HL-60 (cell line): ENCODE data around the gene MED6.

ENCODE experiments used
- DNase-seq, 2 experiments: peaks; one replicate each; pipeline ENCODE4 v3.0.0-alpha.2; 2010 to 2020; ENCODE audit warnings: low read depth in 1 of 2, low spot score in 1 of 2
- H3K27ac ChIP-seq: fragments of 250-450 bp; sonication (Bioruptor Pico); replicated peaks from 2 replicates; pipeline ENCODE4 v1.5.1; 2020; ENCODE audit warnings: mild to moderate bottlenecking, moderate library complexity
- H3K27me3 ChIP-seq: fragments of 250-450 bp; sonication (Bioruptor Pico); 2 replicates; pipeline ENCODE4 v1.5.1; 2021; ENCODE audit warnings: mild to moderate bottlenecking, moderate library complexity; ENCODE audit not compliant: insufficient read depth, poor library complexity, severe bottlenecking
- H3K4me3 ChIP-seq: replicated peaks from 2 replicates; pipeline ENCODE4 v1.5.1; 2011; ENCODE audit warnings: mild to moderate bottlenecking, control low read depth, low read length; ENCODE audit not compliant: insufficient read depth
- GABPA ChIP-seq: IDR thresholded peaks from 2 replicates; pipeline ENCODE4 v1.6.1; 2012; ENCODE audit warnings: low read depth
- POLR2AphosphoS5 ChIP-seq: IDR thresholded peaks from 2 replicates; pipeline ENCODE4 v1.6.1; 2012; ENCODE audit warnings: low read depth
- SPI1 ChIP-seq: IDR thresholded peaks from 2 replicates; pipeline ENCODE4 v1.6.1; 2012; ENCODE audit warnings: low read depth, mild to moderate bottlenecking, borderline replicate concordance
- TF ChIP-seq, protein P1 (sequence below): IDR thresholded peaks from 2 replicates; pipeline ENCODE4 v1.6.1; 2012; ENCODE audit warnings: low read depth; ENCODE audit not compliant: insufficient replicate concordance
- TF ChIP-seq, protein P2 (sequence below): IDR thresholded peaks from one replicate; pipeline ENCODE4 v1.5.1; 2011; ENCODE audit warnings: low read length, control low read depth, inconsistent platforms; ENCODE audit not compliant: insufficient read depth

The MED6 gene

DNA sequence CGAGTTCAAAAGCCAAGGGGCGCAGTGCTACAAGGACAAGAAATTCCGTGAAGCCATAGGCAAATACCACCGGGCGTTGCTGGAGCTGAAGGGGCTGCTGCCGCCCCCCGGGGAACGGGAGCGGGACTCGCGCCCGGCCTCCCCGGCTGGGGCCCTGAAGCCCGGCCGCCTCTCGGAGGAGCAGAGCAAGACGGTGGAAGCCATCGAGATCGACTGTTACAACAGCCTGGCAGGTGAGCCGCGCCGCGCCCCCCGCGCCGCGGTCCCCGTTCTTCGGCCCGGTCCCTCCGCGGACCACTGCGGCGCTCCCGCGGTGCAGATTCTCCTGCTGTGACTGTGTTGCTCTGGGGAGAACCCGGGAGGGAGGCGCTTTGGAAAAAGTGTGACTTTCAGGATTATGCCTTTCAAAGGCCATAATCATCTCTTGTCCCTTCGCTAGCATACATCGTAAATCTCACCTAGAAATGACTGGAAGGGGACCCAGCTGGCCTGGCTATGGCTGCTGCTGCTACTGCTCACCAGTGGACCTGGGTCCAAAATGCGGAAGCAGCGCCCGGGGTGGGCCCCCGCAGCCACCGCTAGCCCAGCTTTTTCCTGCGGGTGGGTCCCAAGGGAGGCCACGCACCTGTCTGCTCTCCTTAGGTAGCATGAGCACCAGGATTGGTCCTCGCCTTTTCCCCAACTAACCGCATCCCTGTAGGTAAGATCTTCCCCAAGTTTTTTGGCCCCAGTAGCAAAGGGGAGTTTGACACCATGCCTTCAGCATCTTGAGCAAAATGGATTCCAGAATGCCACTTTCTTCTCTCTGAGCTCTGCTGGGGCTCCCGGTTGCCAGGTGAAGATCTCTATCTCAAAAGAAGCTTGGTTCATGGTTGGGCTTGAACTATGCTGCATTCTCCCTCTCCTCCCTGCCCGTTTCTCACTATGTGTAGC, 42.1 kb upstream of the MED6 start:
- H3K27me3 ChIP-seq = no peaks in the 10 kb centered on the region
- DNase-seq = no peak

DNA sequence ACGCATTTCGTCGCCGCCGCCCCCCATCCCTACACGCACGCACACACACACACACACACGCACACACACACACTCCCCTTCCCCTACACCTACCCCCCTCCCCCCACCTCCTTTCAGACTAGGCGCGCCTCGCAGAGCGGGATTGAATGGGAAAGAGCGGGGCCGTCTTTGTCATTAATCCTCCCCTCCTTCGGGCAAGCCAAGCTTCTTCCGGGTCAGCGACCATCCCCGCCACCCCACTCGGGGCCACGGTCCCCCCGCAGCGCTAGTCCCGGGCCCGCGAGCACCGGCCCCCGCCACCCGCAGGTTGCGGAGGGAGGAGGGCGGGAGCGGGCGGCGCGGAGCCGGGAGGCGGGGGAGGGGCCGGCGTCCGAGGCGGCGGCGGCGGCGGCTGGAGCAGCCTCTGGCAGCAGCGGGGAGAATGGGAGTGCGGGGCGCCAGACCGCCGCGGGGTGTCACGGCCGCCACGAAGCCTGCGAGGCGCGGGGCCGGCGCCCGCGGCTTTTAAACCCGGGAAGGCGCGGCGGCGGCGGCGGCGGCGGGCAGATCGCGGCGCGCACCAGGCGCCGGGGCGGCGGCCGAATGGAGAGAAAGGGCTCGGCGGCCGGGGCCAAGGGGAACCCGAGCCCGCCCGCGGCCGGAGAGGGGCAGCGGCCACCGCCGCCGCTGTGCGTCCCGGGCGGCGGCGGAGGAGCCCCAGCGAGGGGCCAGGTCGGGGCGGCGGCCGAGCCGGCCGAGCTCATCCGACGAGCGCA, 41.3 kb upstream of the MED6 start, which contains the start of gene TTC9:
Gene TTC9 (plus strand): TSS at position 369 of the 755 bp plus-strand sequence. CDS start 214 bp downstream, at position 583.
- TF ChIP-seq, protein P1, sequence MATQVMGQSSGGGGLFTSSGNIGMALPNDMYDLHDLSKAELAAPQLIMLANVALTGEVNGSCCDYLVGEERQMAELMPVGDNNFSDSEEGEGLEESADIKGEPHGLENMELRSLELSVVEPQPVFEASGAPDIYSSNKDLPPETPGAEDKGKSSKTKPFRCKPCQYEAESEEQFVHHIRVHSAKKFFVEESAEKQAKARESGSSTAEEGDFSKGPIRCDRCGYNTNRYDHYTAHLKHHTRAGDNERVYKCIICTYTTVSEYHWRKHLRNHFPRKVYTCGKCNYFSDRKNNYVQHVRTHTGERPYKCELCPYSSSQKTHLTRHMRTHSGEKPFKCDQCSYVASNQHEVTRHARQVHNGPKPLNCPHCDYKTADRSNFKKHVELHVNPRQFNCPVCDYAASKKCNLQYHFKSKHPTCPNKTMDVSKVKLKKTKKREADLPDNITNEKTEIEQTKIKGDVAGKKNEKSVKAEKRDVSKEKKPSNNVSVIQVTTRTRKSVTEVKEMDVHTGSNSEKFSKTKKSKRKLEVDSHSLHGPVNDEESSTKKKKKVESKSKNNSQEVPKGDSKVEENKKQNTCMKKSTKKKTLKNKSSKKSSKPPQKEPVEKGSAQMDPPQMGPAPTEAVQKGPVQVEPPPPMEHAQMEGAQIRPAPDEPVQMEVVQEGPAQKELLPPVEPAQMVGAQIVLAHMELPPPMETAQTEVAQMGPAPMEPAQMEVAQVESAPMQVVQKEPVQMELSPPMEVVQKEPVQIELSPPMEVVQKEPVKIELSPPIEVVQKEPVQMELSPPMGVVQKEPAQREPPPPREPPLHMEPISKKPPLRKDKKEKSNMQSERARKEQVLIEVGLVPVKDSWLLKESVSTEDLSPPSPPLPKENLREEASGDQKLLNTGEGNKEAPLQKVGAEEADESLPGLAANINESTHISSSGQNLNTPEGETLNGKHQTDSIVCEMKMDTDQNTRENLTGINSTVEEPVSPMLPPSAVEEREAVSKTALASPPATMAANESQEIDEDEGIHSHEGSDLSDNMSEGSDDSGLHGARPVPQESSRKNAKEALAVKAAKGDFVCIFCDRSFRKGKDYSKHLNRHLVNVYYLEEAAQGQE = no peak
- TF ChIP-seq, protein P2, sequence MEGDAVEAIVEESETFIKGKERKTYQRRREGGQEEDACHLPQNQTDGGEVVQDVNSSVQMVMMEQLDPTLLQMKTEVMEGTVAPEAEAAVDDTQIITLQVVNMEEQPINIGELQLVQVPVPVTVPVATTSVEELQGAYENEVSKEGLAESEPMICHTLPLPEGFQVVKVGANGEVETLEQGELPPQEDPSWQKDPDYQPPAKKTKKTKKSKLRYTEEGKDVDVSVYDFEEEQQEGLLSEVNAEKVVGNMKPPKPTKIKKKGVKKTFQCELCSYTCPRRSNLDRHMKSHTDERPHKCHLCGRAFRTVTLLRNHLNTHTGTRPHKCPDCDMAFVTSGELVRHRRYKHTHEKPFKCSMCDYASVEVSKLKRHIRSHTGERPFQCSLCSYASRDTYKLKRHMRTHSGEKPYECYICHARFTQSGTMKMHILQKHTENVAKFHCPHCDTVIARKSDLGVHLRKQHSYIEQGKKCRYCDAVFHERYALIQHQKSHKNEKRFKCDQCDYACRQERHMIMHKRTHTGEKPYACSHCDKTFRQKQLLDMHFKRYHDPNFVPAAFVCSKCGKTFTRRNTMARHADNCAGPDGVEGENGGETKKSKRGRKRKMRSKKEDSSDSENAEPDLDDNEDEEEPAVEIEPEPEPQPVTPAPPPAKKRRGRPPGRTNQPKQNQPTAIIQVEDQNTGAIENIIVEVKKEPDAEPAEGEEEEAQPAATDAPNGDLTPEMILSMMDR = no peak
- TF ChIP-seq GABPA (no peak), SPI1 (no peak), POLR2AphosphoS5 (no peak)
- peak within 1 kb of the TSS; percentile 52 for H3K4me3 ChIP-seq
- H3K27ac ChIP-seq = no peak within 1 kb of the TSS
- H3K27me3 ChIP-seq = no peaks in the 10 kb centered on the region
- DNase-seq = no peak

More for the DNA sequence above, 42.1 kb upstream of the MED6 start:
- no peak for TF ChIP-seq POLR2AphosphoS5
- TF ChIP-seq, protein P1 = no peak
- TF ChIP-seq SPI1 = no peak
- TF ChIP-seq, protein P2 = no peak
- Histone ChIP-seq H3K4me3 (peak overlapping the region; percentile 52), H3K27ac (no peak overlapping the region)

DNA sequence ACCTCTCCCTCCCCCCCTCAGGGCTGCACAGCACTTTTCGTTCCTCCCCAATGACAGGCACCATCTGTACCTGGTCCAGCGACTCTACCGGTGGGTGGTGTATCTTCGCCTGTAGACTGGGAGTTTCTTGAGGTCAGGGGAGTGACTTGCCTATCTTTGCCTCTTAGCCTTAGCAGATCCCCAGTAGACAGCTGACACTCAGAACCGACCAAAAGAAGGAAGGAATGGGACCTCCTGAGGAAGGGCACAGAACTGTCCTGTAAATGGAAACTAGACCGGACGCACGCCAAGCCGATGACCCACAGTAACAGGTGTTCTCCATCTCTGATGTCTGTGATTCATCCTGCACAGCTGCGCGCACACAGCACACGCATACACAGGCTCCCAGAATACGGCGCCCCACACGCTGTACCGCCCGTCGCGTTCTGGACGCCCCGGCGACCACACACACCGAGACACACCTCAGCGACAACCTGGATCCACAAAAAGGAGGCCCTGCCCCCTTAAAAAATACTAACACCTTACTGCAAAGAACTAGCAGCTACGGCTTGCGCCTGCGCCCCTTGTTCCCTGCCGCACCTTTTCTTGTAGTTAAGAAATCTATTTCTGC, 40.6 kb upstream of the MED6 start:
- Histone ChIP-seq H3K27me3 (no peaks in the 10 kb centered on the region), H3K27ac (no peak overlapping the region), H3K4me3 (peak overlapping the region; percentile 52)
- TF ChIP-seq POLR2AphosphoS5 (no peak), GABPA (no peak), SPI1 (no peak)
- TF ChIP-seq, protein P2 = no peak
- TF ChIP-seq, protein P1 = no peak
- peak in 1 of 2 experiments; percentile 31 for DNase-seq
